Measurements from ENCODE around the gene FBXL19. TPM values are rescaled to one million over a fixed set of nuclear protein-coding genes. Genes with fewer than 3 reads are reported as not detected.
"Not testable (repeated sequence)": the region's sequence is repeated elsewhere in the genome, so short reads cannot be mapped to it uniquely, and the experiment has no call there.

The FBXL19 gene
- polyA plus RNA-seq, 1 donor, result 17.6 TPM

DNA sequence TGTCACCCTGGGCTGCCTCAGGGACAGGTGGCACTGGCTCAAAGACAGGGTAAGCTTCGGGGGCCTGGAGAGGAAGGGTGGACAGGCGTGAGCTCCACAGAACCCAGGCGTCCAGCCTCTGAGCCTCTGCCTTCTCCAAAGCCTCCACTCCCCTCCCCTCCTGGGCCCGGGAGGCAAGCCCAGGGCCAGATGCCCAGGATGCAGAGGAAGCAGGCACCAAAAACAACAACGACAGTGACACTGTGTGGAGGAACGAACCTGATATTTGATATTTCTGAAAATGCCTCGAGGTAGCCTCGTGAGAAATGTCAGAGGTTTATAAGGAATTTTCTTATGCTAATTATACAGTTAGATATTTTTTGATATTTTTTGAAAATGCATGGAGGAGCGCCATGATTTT is 35.4 kb upstream of the FBXL19 start:
- Histone ChIP-seq H3K27ac (ENCODE audit: low read length) (no peak overlapping the region), H3K9me3 (ENCODE audit: control insufficient read depth, low read depth, low read length) (no peaks in the 10 kb centered on the region), H3K27me3 (ENCODE audit: control insufficient read depth, insufficient read depth, low read length) (no peaks in the 10 kb centered on the region), H3K4me1 (ENCODE audit: control insufficient read depth, insufficient read depth, low read length) (peaks cover 4% of the 10 kb centered on the region), H3K4me3 (ENCODE audit: low read length) (no peak overlapping the region), H3K36me3 (ENCODE audit: control insufficient read depth, insufficient read depth, low read length) (peaks cover 61% of the 10 kb centered on the region)
- DNase-seq, result no peak
- no CpG with 5 or more reads among the region's 9 CpGs for WGBS (ENCODE audit: insufficient coverage, low lambda C conversion rate)

GRCh38 chr16:30888856-30889499 is 34.4 kb upstream of the FBXL19 start:
- Histone ChIP-seq H3K27me3 (ENCODE audit: control insufficient read depth, insufficient read depth, low read length) (no peaks in the 10 kb centered on the region), H3K36me3 (ENCODE audit: control insufficient read depth, insufficient read depth, low read length) (peaks cover 58% of the 10 kb centered on the region), H3K4me1 (ENCODE audit: control insufficient read depth, insufficient read depth, low read length) (peaks cover 10% of the 10 kb centered on the region), H3K27ac (ENCODE audit: low read length) (no peak overlapping the region), H3K4me3 (ENCODE audit: low read length) (no peak overlapping the region), H3K9me3 (ENCODE audit: control insufficient read depth, low read depth, low read length) (no peaks in the 10 kb centered on the region)
- no peak for DNase-seq
- WGBS (ENCODE audit: insufficient coverage, low lambda C conversion rate), result no CpG with 5 or more reads among the region's 8 CpGs

- no peak for DNase-seq
Measured at GRCh38 chr16:30889721-30890120, 33.7 kb upstream of the FBXL19 start.

GRCh38 chr16:30891043-30891823 is 32.1 kb upstream of the FBXL19 start:
- H3K27me3 ChIP-seq (ENCODE audit: control insufficient read depth, insufficient read depth, low read length); H3K9me3 ChIP-seq (ENCODE audit: control insufficient read depth, low read depth, low read length); H3K4me3 ChIP-seq (ENCODE audit: low read length); DNase-seq; H3K27ac ChIP-seq (ENCODE audit: low read length): not testable (repeated sequence)
- peaks cover 38% of the 10 kb centered on the region for H3K36me3 ChIP-seq (ENCODE audit: control insufficient read depth, insufficient read depth, low read length)
- WGBS (ENCODE audit: insufficient coverage, low lambda C conversion rate), result 100% methylated on average over 4 of the region's 15 CpGs
- H3K4me1 ChIP-seq (ENCODE audit: control insufficient read depth, insufficient read depth, low read length), result peaks cover 26% of the 10 kb centered on the region

More at GRCh38 chr16:30889721-30890120, 33.7 kb upstream of the FBXL19 start:
- H3K36me3 ChIP-seq (ENCODE audit: control insufficient read depth, insufficient read depth, low read length), result peaks cover 52% of the 10 kb centered on the region
- H3K27ac ChIP-seq (ENCODE audit: low read length), result no peak overlapping the region
- no peaks in the 10 kb centered on the region for H3K9me3 ChIP-seq (ENCODE audit: control insufficient read depth, low read depth, low read length)
- H3K4me1 ChIP-seq (ENCODE audit: control insufficient read depth, insufficient read depth, low read length), result peaks cover 16% of the 10 kb centered on the region
- WGBS (ENCODE audit: insufficient coverage, low lambda C conversion rate), result no CpG with 5 or more reads among the region's 5 CpGs
- H3K27me3 ChIP-seq (ENCODE audit: control insufficient read depth, insufficient read depth, low read length), result no peaks in the 10 kb centered on the region
- no peak overlapping the region for H3K4me3 ChIP-seq (ENCODE audit: low read length)

GRCh38 chr16:30892670-30893416 is 30.5 kb upstream of the FBXL19 start:
- Histone ChIP-seq H3K27ac (ENCODE audit: low read length) (peak overlapping the region; percentile 58), H3K27me3 (ENCODE audit: control insufficient read depth, insufficient read depth, low read length) (no peaks in the 10 kb centered on the region), H3K36me3 (ENCODE audit: control insufficient read depth, insufficient read depth, low read length) (peaks cover 32% of the 10 kb centered on the region), H3K4me1 (ENCODE audit: control insufficient read depth, insufficient read depth, low read length) (peaks cover 33% of the 10 kb centered on the region), H3K9me3 (ENCODE audit: control insufficient read depth, low read depth, low read length) (no peaks in the 10 kb centered on the region), H3K4me3 (ENCODE audit: low read length) (peak overlapping the region; percentile 91)
- no peak for DNase-seq
- no CpG with 5 or more reads among the region's 20 CpGs for WGBS (ENCODE audit: insufficient coverage, low lambda C conversion rate)

DNA sequence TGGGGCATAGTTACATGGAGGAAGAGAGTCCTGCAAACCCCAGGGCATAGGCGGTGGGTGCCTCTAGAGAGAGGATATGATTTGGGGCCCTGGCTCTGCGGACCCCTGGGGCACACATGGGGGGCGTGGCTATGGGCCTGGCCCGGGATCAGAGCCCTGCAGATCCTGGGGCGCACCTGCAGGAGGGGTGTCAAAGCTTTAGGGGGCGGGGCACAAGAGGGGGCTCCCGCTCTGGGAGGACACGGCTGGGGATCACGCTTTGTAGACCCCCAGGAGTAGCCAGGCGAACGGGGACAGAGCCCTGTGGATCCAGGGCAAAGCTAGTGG is 30.0 kb upstream of the FBXL19 start:
- peak overlapping the region; percentile 91 for H3K4me3 ChIP-seq (ENCODE audit: low read length)
- DNase-seq, result peak in 1 of 2 donors; percentile 26
- no CpG with 5 or more reads among the region's 11 CpGs for WGBS (ENCODE audit: insufficient coverage, low lambda C conversion rate)
- no peaks in the 10 kb centered on the region for H3K9me3 ChIP-seq (ENCODE audit: control insufficient read depth, low read depth, low read length)
- H3K4me1 ChIP-seq (ENCODE audit: control insufficient read depth, insufficient read depth, low read length), result peaks cover 33% of the 10 kb centered on the region
- H3K36me3 ChIP-seq (ENCODE audit: control insufficient read depth, insufficient read depth, low read length), result peaks cover 29% of the 10 kb centered on the region
- no peaks in the 10 kb centered on the region for H3K27me3 ChIP-seq (ENCODE audit: control insufficient read depth, insufficient read depth, low read length)
- H3K27ac ChIP-seq (ENCODE audit: low read length), result peak overlapping the region; percentile 58

DNA sequence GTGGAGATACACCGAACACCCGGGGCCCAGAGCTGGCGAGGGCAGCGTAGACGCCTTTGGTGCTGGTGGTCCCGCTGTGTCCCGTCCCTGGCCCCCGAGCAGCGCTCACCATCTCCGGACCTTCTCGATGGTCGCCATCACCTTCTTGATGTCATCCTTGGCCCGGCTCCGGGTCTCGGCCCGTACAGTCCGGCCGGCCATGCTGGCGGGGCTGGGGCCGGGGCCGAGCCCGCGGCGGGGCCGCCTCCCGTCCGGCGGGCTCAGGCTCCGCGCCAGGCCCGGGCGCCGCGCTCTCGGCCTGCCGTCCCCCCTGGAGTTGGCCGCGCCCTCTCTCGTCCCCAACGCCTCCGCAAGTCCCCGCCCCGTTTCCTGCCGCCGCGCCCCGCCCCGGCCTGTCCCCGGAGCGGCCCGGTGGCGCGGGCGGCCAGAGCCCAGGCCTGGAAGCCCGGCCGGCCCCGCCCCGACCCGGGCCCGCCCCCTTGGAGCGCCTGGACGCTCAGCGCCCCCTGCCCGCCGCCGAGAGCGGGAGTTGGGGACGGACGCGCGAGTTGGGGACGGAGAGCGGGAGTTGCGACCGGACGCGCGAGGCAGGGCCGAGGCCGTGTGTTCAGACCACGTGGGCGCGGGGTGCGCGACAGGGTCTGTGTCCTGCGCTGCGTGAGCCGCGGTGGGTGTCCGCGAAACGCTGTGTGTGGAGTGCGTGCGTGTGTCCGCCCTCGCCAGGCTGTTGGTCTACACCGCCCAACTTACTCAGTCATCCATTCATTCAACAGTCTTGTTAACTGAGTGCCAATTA is 29.4 kb upstream of the FBXL19 start, which contains the start of gene BCL7C:
Gene BCL7C, minus strand, starts transcription at position 334 of the 796 bp plus-strand sequence. Its CDS starts 133 bp downstream, at position 201.
- WGBS (ENCODE audit: insufficient coverage, low lambda C conversion rate), result no CpG with 5 or more reads among the region's 97 CpGs
- peaks cover 33% of the 10 kb centered on the region for H3K4me1 ChIP-seq (ENCODE audit: control insufficient read depth, insufficient read depth, low read length)
- no peaks in the 10 kb centered on the region for H3K27me3 ChIP-seq (ENCODE audit: control insufficient read depth, insufficient read depth, low read length)
- H3K9me3 ChIP-seq (ENCODE audit: control insufficient read depth, low read depth, low read length), result no peaks in the 10 kb centered on the region
- H3K36me3 ChIP-seq (ENCODE audit: control insufficient read depth, insufficient read depth, low read length), result peaks cover 24% of the 10 kb centered on the region
- H3K27ac ChIP-seq (ENCODE audit: low read length), result peak within 1 kb of the TSS; percentile 88
- H3K4me3 ChIP-seq (ENCODE audit: low read length), result peak within 1 kb of the TSS; percentile 91
- peak; percentile 91 to 96 for DNase-seq

DNA sequence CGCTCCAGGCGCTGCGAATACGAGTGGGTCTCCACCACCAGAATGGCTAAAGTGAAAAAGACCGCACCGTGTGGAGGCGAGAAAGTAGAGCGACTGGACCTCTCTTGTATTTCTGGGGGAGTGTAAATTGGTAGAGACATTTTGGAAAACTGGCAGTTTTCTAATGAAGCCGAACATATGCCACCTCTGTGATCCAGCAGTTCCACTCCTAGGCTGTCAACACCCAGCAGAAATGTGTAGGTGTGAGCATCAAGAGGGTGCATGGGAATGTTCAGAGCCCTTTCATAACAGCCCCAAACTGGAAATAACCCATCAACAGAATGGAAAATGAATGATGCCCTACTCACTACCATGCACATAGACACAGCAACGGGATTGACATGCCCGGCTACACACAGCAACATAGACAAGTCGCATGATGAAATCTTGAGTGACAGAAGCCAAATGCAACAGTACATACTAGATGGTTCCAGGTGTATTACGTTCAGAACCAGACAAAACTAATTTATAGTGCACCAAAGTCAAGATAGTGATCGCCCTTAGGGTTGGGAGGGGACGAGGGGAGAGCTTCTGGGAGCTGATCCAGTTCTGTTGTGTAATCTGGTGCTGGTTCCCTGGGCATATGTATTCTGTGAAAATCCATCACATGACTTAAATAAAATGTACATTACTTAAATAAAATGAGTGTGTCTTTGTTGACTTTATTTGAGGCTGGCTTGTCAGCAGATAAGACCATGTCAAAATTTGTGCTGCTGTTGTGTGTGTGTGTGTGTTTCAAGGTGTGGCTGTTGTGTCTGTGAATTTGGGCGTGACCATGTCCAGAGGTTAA is 28.6 kb upstream of the FBXL19 start:
- no CpG with 5 or more reads among the region's 16 CpGs for WGBS (ENCODE audit: insufficient coverage, low lambda C conversion rate)
- DNase-seq, result peak in 1 of 2 donors; percentile 38
- Histone ChIP-seq H3K36me3 (ENCODE audit: control insufficient read depth, insufficient read depth, low read length) (peaks cover 16% of the 10 kb centered on the region), H3K4me1 (ENCODE audit: control insufficient read depth, insufficient read depth, low read length) (peaks cover 33% of the 10 kb centered on the region), H3K27ac (ENCODE audit: low read length) (peak overlapping the region; percentile 88), H3K27me3 (ENCODE audit: control insufficient read depth, insufficient read depth, low read length) (no peaks in the 10 kb centered on the region), H3K9me3 (ENCODE audit: control insufficient read depth, low read depth, low read length) (no peaks in the 10 kb centered on the region), H3K4me3 (ENCODE audit: low read length) (peak overlapping the region; percentile 52)

GRCh38 chr16:30895627-30896260 is 27.6 kb upstream of the FBXL19 start:
- H3K4me1 ChIP-seq (ENCODE audit: control insufficient read depth, insufficient read depth, low read length), result peaks cover 33% of the 10 kb centered on the region
- DNase-seq, result peak; percentile 42 to 74
- H3K27ac ChIP-seq (ENCODE audit: low read length), result peak overlapping the region; percentile 97
- peak overlapping the region; percentile 65 for H3K4me3 ChIP-seq (ENCODE audit: low read length)
- peaks cover 11% of the 10 kb centered on the region for H3K36me3 ChIP-seq (ENCODE audit: control insufficient read depth, insufficient read depth, low read length)
- 80% methylated on average over 2 of the region's 32 CpGs for WGBS (ENCODE audit: insufficient coverage, low lambda C conversion rate)
- no peaks in the 10 kb centered on the region for H3K27me3 ChIP-seq (ENCODE audit: control insufficient read depth, insufficient read depth, low read length)
- H3K9me3 ChIP-seq (ENCODE audit: control insufficient read depth, low read depth, low read length), result no peaks in the 10 kb centered on the region

All from large intestine (tissue), 3 donors.